ENCODE measurements around the gene FOXC1. TPM values are rescaled to one million over a fixed set of nuclear protein-coding genes. Genes with fewer than 3 reads are reported as not detected.

Gene FOXC1
- polyA plus RNA-seq, 1 donor from 2014 or later, result 0.09 TPM

- H3F3A ChIP-seq (ENCODE audit: insufficient read depth, low read length, poor library complexity, severe bottlenecking), result no peaks in the 10 kb centered on the region
- no peaks in the 10 kb centered on the region for H3K79me2 ChIP-seq (replicated peaks; ENCODE audit: insufficient read depth, low read length)
- H3K27me3 ChIP-seq (ENCODE audit: insufficient read depth, low read depth, low read length), result no peaks in the 10 kb centered on the region
These were observed 35.9 kb downstream of the FOXC1 start for GRCh38 chr6:1645466-1646185.

GRCh38 chr6:1651362-1651761, 41.6 kb downstream of the FOXC1 start:
- H3F3A ChIP-seq (ENCODE audit: insufficient read depth, low read length, poor library complexity, severe bottlenecking), result no peaks in the 10 kb centered on the region
- H3K4me2 ChIP-seq (ENCODE audit: low read length), result no peak overlapping the region

More at GRCh38 chr6:1645466-1646185, 35.9 kb downstream of the FOXC1 start:
- H3K36me3 ChIP-seq (ENCODE audit: insufficient read depth, low read length), result no peaks in the 10 kb centered on the region
- no peaks in the 10 kb centered on the region for H3K9me3 ChIP-seq (ENCODE audit: low read length)
- TF ChIP-seq SMC3 (conservative IDR thresholded peaks at IDR 0.05; ENCODE audit: poor library complexity) (no peak), TAF1 (IDR thresholded peaks at IDR 0.05; ENCODE audit: low read depth) (no peak), EZH2 (IDR thresholded peaks at IDR 0.05; ENCODE audit: borderline replicate concordance, insufficient read depth, low read length, poor library complexity, severe bottlenecking) (no peak), CTCF (IDR thresholded peaks at IDR 0.05; ENCODE audit: poor library complexity, severe bottlenecking) (no peak), MXI1 (conservative IDR thresholded peaks at IDR 0.05; ENCODE audit: poor library complexity, severe bottlenecking) (no peak), RAD21 (conservative IDR thresholded peaks at IDR 0.05) (no peak), REST (IDR thresholded peaks at IDR 0.05; ENCODE audit: borderline replicate concordance) (no peak), POLR2AphosphoS5 (IDR thresholded peaks at IDR 0.05) (no peak), EP300 (conservative IDR thresholded peaks at IDR 0.05; ENCODE audit: poor library complexity, severe bottlenecking) (no peak)
- no peak overlapping the region for H2AFZ ChIP-seq (ENCODE audit: low read depth, low read length)
- H3K9me2 ChIP-seq (ENCODE audit: insufficient read depth, low read length), result no peaks in the 10 kb centered on the region
- no peak overlapping the region for H3K4me3 ChIP-seq (ENCODE audit: low read length)
- H3K9ac ChIP-seq (ENCODE audit: low read length), result no peak overlapping the region
- H3K27ac ChIP-seq (ENCODE audit: low read length), result no peak overlapping the region
- no peak overlapping the region for H3K4me2 ChIP-seq (ENCODE audit: low read length)
- H4K20me1 ChIP-seq (ENCODE audit: insufficient read depth), result no peaks in the 10 kb centered on the region

More at GRCh38 chr6:1651362-1651761, 41.6 kb downstream of the FOXC1 start:
- TF ChIP-seq TAF1 (IDR thresholded peaks at IDR 0.05; ENCODE audit: low read depth) (no peak), CTCF (IDR thresholded peaks at IDR 0.05; ENCODE audit: poor library complexity, severe bottlenecking) (no peak), EP300 (conservative IDR thresholded peaks at IDR 0.05; ENCODE audit: poor library complexity, severe bottlenecking) (no peak), EZH2 (IDR thresholded peaks at IDR 0.05; ENCODE audit: borderline replicate concordance, insufficient read depth, low read length, poor library complexity, severe bottlenecking) (no peak), SMC3 (conservative IDR thresholded peaks at IDR 0.05; ENCODE audit: poor library complexity) (no peak), RAD21 (conservative IDR thresholded peaks at IDR 0.05) (no peak), MXI1 (conservative IDR thresholded peaks at IDR 0.05; ENCODE audit: poor library complexity, severe bottlenecking) (no peak)
- H4K20me1 ChIP-seq (ENCODE audit: insufficient read depth), result no peaks in the 10 kb centered on the region
- no peak overlapping the region for H2AFZ ChIP-seq (ENCODE audit: low read depth, low read length)
- H3K9me3 ChIP-seq (ENCODE audit: low read length), result no peaks in the 10 kb centered on the region
- H3K4me3 ChIP-seq (ENCODE audit: low read length), result no peak overlapping the region
- no peak overlapping the region for H3K27ac ChIP-seq (ENCODE audit: low read length)
- H3K27me3 ChIP-seq (ENCODE audit: insufficient read depth, low read depth, low read length), result no peaks in the 10 kb centered on the region
- no peaks in the 10 kb centered on the region for H3K9me2 ChIP-seq (ENCODE audit: insufficient read depth, low read length)
- no peaks in the 10 kb centered on the region for H3K36me3 ChIP-seq (ENCODE audit: insufficient read depth, low read length)
- H3K9ac ChIP-seq (ENCODE audit: low read length), result no peak overlapping the region
- no peaks in the 10 kb centered on the region for H3K79me2 ChIP-seq (replicated peaks; ENCODE audit: insufficient read depth, low read length)

Measured in neural cell (in vitro differentiated cells).